A549 (cell line): ENCODE data around the gene CBY2. TPM values are rescaled to one million over a fixed set of nuclear protein-coding genes. Genes with fewer than 3 reads are reported as not detected.

Experiments
- ATAC-seq, 2 experiments: fragments of 200-7000 bp in 1 of 2; fragments of >200 bp in 1 of 2; cut with Nextera tagmentation in 1 of 2; cut with Tn5 transposase in 1 of 2; 3 replicates each; pipeline versions ENCODE4 v1.8.0 to v1.9.1; 2018 to 2020; ENCODE audit warnings: mild to moderate bottlenecking in 1 of 2, moderate library complexity in 1 of 2
- CTCF ChIA-PET: fragments of 300-600 bp; sonication (Branson Sonifier 250); formaldehyde crosslinking; extraction: SDS; loops from one replicate; lab custom pipeline; 2021; ENCODE audit warnings: antibody characterized with exemption, inconsistent platforms; lab: Yijun Ruan, JAX
- POLR2A ChIA-PET: fragments of 350-600 bp; formaldehyde crosslinking; extraction: SDS; loops from one replicate; lab custom pipeline; 2021; ENCODE audit warnings: antibody characterized with exemption, inconsistent platforms; lab: Yijun Ruan, JAX
- DNase-seq, 2 experiments: peaks; one replicate each; pipeline versions ENCODE4 v3.0.0 to v3.0.0-alpha.2; 2011 to 2016; ENCODE audit warnings: low read depth in 1 of 2, low spot score in 1 of 2
- FAIRE-seq: peaks from 2 replicates; lab custom pipeline; 2011; peaks lifted over from hg19 to GRCh38; lab: Jason Lieb, UNC
- H3K27ac ChIP-seq, 2 experiments: fragments of >200 bp; sonication (Bioruptor Twin); formaldehyde crosslinking; 3 replicates each; pipeline ENCODE4 v1.5.1; 2016 to 2017
- H3K4me1 ChIP-seq: fragments of >200 bp; sonication (Bioruptor Twin); formaldehyde crosslinking; 3 replicates; pipeline ENCODE4 v1.6.1; 2016
- H3K4me2 ChIP-seq: fragments of >200 bp; sonication (Bioruptor Twin); formaldehyde crosslinking; 3 replicates; pipeline ENCODE4 v1.6.1; 2016
- H3K4me3 ChIP-seq: fragments of >200 bp; sonication (Bioruptor Twin); formaldehyde crosslinking; 3 replicates; pipeline ENCODE4 v1.5.1; 2016
- H3K9me3 ChIP-seq: fragments of >200 bp; sonication (Bioruptor Twin); formaldehyde crosslinking; 3 replicates; pipeline ENCODE4 v1.6.1; 2016
- CBX2 ChIP-seq: fragments of 200-600 bp; sonication (generic); IDR thresholded peaks from 2 replicates; pipeline ENCODE4 v1.6.1; 2016; ENCODE audit warnings: low read depth, mild to moderate bottlenecking, borderline replicate concordance
- CBX8 ChIP-seq: fragments of 200-600 bp; sonication (generic); IDR thresholded peaks from 2 replicates; pipeline ENCODE4 v1.6.1; 2016
- EHF ChIP-seq: fragments of 250-450 bp; sonication (Bioruptor Pico); IDR thresholded peaks from 2 replicates; pipeline ENCODE4 v1.5.0; 2020; ENCODE audit warnings: mild to moderate bottlenecking
- ESRRA ChIP-seq: fragments of 150-350 bp; IDR thresholded peaks from 2 replicates; pipeline ENCODE4 v1.6.1; 2014; ENCODE audit warnings: mild to moderate bottlenecking, low read length, borderline replicate concordance
- HOXB5 ChIP-seq: fragments of 250-450 bp; sonication (Bioruptor Pico); IDR thresholded peaks from 2 replicates; pipeline ENCODE4 v1.5.0; 2020; ENCODE audit warnings: mild to moderate bottlenecking, moderate library complexity
- KDM5A ChIP-seq: fragments of 200-600 bp; sonication (generic); IDR thresholded peaks from 2 replicates; pipeline ENCODE4 v1.6.1; 2016; ENCODE audit warnings: antibody characterized with exemption, mild to moderate bottlenecking
- MAFK ChIP-seq: fragments of 450-650 bp; IDR thresholded peaks from 2 replicates; pipeline ENCODE4 v1.6.1; 2014; ENCODE audit not compliant: partially characterized antibody
- NPAS2 ChIP-seq: fragments of 250-450 bp; sonication (Bioruptor Pico); IDR thresholded peaks from 2 replicates; pipeline ENCODE4 v1.8.0; 2022; ENCODE audit warnings: mild to moderate bottlenecking, moderate library complexity, borderline replicate concordance
- RAD21 ChIP-seq, 2 experiments: fragments of >200 bp in 1 of 2; sonication (Bioruptor Twin) in 1 of 2; formaldehyde crosslinking in 1 of 2; IDR thresholded peaks in 1 of 2; conservative IDR thresholded peaks in 1 of 2; 2 replicates in 1 of 2; 3 replicates in 1 of 2; pipeline ENCODE4 v1.6.1; 2012 to 2018; ENCODE audit warnings: inconsistent platforms in 1 of 2
- RFX5 ChIP-seq: fragments of 450-650 bp; IDR thresholded peaks from 2 replicates; pipeline ENCODE4 v1.7.1; 2014; ENCODE audit warnings: antibody characterized with exemption, mild to moderate bottlenecking, moderate library complexity
- RNF2 ChIP-seq: fragments of 200-600 bp; sonication (generic); IDR thresholded peaks from 2 replicates; pipeline ENCODE4 v1.6.1; 2016; ENCODE audit warnings: low read depth, mild to moderate bottlenecking, antibody characterized with exemption, moderate library complexity, borderline replicate concordance
- SREBF2 ChIP-seq: fragments of 450-650 bp; IDR thresholded peaks from 2 replicates; pipeline ENCODE4 v1.6.1; 2014; ENCODE audit warnings: mild to moderate bottlenecking, moderate library complexity
- ZC3H11A ChIP-seq: fragments of 450-650 bp; IDR thresholded peaks from 2 replicates; pipeline ENCODE4 v1.6.1; 2014; ENCODE audit warnings: antibody characterized with exemption, mild to moderate bottlenecking
- ZSCAN20 ChIP-seq: fragments of 250-450 bp; sonication (Bioruptor Pico); IDR thresholded peaks from 2 replicates; pipeline ENCODE4 v1.8.0; 2022; ENCODE audit warnings: mild to moderate bottlenecking, moderate library complexity
- WGBS: methylation state at CpG from one replicate; pipeline ENCODE4 v1.1.6; 2017; ENCODE audit errors: missing lambda C conversion rate; 5-methylcytosine and 5-hydroxymethylcytosine counted together
- polyA plus RNA-seq, 4 experiments: library from polyadenylated mRNA; depleted of rRNA in 3 of 4; stranded (reverse); fragments of >200 nt; fragmentation: RNase III in 1 of 4; extraction: RNeasy Plus Mini Kit Qiagen cat#74134 plus additional on column Dnase treatment in 1 of 4; gene quantifications; 2 replicates in 3 of 4; 3 replicates in 1 of 4; pipeline ENCODE4 v1.2.3, GENCODE V29; 2011 to 2017
- TF ChIP-seq, protein P1 (sequence below): IDR thresholded peaks from 2 replicates; pipeline ENCODE4 v1.6.1; 2012
- TF ChIP-seq, protein P2 (sequence below): fragments of >200 bp; sonication (Bioruptor Twin); formaldehyde crosslinking; IDR thresholded peaks from 3 replicates; pipeline ENCODE4 v1.5.1; 2016
- TF ChIP-seq, protein P3 (sequence below): fragments of >200 bp; sonication (Bioruptor Twin); formaldehyde crosslinking; IDR thresholded peaks from 3 replicates; pipeline ENCODE4 v1.6.1; 2016
- TF ChIP-seq, protein P4 (sequence below): fragments of 200-600 bp; sonication (generic); IDR thresholded peaks from 2 replicates; pipeline ENCODE4 v1.6.1; 2016; ENCODE audit warnings: antibody characterized with exemption, mild to moderate bottlenecking, moderate library complexity
- TF ChIP-seq, protein P5 (sequence below): fragments of 250-450 bp; sonication (Bioruptor Pico); IDR thresholded peaks from 2 replicates; pipeline ENCODE4 v1.5.0; 2021; ENCODE audit warnings: mild to moderate bottlenecking, moderate library complexity, borderline replicate concordance

CBY2 gene
- polyA plus RNA-seq, 2 of the 4 experiments (the other 2 are of a cell fraction): 0.28 TPM; not detected in 1

DNA sequence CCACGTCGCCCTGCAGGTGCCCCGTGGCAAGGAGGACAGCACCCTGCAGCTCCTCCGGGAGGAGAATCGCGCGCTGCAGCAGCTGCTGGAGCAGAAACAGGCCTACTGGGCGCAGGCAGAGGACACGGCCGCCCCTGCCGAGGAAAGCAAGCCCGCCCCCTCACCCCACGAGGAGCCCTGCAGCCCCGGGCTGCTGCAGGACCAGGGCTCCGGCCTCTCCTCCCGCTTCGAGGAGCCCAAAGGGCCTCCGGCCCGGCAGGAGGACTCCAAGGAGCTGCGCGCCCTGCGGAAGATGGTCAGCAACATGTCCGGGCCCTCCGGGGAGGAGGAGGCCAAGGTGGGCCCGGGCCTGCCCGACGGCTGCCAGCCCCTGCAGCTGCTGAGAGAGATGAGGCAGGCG lies 11.6 kb downstream of the CBY2 start:
- H3K4me3 ChIP-seq: no peak overlapping the region
- H3K9me3 ChIP-seq: no peaks in the 10 kb centered on the region
- POLR2A ChIA-PET: no interaction called here
- WGBS: 50% methylated on average over 17 of the region's 28 CpGs
- CTCF ChIA-PET: no interaction called here
- H3K4me2 ChIP-seq: no peak overlapping the region
- TF ChIP-seq, protein P1, sequence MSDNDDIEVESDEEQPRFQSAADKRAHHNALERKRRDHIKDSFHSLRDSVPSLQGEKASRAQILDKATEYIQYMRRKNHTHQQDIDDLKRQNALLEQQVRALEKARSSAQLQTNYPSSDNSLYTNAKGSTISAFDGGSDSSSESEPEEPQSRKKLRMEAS: no peak
- TF ChIP-seq KDM5A (no peak), ZC3H11A (no peak), RNF2 (no peak), CBX8 (no peak)
- no peaks in the 10 kb centered on the region for H3K4me1 ChIP-seq
- no peak for ATAC-seq
- FAIRE-seq: no peak
- no peak for DNase-seq
- no peak overlapping the region for H3K27ac ChIP-seq

DNA sequence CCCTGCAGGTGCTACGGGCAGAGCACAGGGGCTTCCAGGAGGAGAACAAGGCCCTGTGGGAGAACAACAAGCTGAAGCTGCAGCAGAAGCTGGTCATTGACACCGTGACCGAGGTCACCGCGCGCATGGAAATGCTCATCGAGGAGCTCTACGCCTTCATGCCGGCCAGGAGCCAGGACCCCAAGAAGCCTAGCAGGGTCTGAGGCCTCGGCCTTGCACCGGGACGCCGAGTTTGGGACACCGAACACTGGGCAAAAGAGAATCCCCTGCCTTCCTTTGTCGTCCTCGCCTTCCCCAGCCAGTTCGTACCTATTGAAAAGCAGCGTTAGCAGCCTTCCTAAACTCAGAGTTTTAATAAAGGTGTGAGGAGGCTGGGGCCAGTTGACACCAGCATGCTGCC lies 12.1 kb downstream of the CBY2 start:
- no peak overlapping the region for H3K4me3 ChIP-seq
- ChIA-PET CTCF (no interaction called here), POLR2A (no interaction called here)
- DNase-seq (no peak), ATAC-seq (no peak), FAIRE-seq (no peak)
- H3K9me3 ChIP-seq: no peaks in the 10 kb centered on the region
- TF ChIP-seq, protein P2, sequence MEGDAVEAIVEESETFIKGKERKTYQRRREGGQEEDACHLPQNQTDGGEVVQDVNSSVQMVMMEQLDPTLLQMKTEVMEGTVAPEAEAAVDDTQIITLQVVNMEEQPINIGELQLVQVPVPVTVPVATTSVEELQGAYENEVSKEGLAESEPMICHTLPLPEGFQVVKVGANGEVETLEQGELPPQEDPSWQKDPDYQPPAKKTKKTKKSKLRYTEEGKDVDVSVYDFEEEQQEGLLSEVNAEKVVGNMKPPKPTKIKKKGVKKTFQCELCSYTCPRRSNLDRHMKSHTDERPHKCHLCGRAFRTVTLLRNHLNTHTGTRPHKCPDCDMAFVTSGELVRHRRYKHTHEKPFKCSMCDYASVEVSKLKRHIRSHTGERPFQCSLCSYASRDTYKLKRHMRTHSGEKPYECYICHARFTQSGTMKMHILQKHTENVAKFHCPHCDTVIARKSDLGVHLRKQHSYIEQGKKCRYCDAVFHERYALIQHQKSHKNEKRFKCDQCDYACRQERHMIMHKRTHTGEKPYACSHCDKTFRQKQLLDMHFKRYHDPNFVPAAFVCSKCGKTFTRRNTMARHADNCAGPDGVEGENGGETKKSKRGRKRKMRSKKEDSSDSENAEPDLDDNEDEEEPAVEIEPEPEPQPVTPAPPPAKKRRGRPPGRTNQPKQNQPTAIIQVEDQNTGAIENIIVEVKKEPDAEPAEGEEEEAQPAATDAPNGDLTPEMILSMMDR: no peak
- TF ChIP-seq RFX5 (no peak), ZSCAN20 (CRISPR knock-in tag) (no peak), ESRRA (no peak), MAFK (no peak)
- TF ChIP-seq, protein P3, sequence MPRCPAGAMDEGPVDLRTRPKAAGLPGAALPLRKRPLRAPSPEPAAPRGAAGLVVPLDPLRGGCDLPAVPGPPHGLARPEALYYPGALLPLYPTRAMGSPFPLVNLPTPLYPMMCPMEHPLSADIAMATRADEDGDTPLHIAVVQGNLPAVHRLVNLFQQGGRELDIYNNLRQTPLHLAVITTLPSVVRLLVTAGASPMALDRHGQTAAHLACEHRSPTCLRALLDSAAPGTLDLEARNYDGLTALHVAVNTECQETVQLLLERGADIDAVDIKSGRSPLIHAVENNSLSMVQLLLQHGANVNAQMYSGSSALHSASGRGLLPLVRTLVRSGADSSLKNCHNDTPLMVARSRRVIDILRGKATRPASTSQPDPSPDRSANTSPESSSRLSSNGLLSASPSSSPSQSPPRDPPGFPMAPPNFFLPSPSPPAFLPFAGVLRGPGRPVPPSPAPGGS: no peak
- TF ChIP-seq, protein P4, sequence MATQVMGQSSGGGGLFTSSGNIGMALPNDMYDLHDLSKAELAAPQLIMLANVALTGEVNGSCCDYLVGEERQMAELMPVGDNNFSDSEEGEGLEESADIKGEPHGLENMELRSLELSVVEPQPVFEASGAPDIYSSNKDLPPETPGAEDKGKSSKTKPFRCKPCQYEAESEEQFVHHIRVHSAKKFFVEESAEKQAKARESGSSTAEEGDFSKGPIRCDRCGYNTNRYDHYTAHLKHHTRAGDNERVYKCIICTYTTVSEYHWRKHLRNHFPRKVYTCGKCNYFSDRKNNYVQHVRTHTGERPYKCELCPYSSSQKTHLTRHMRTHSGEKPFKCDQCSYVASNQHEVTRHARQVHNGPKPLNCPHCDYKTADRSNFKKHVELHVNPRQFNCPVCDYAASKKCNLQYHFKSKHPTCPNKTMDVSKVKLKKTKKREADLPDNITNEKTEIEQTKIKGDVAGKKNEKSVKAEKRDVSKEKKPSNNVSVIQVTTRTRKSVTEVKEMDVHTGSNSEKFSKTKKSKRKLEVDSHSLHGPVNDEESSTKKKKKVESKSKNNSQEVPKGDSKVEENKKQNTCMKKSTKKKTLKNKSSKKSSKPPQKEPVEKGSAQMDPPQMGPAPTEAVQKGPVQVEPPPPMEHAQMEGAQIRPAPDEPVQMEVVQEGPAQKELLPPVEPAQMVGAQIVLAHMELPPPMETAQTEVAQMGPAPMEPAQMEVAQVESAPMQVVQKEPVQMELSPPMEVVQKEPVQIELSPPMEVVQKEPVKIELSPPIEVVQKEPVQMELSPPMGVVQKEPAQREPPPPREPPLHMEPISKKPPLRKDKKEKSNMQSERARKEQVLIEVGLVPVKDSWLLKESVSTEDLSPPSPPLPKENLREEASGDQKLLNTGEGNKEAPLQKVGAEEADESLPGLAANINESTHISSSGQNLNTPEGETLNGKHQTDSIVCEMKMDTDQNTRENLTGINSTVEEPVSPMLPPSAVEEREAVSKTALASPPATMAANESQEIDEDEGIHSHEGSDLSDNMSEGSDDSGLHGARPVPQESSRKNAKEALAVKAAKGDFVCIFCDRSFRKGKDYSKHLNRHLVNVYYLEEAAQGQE: no peak
- H3K4me1 ChIP-seq: no peaks in the 10 kb centered on the region
- WGBS: 71% methylated on average over 9 of the region's 18 CpGs
- H3K27ac ChIP-seq: no peak overlapping the region
- no peak overlapping the region for H3K4me2 ChIP-seq

DNA sequence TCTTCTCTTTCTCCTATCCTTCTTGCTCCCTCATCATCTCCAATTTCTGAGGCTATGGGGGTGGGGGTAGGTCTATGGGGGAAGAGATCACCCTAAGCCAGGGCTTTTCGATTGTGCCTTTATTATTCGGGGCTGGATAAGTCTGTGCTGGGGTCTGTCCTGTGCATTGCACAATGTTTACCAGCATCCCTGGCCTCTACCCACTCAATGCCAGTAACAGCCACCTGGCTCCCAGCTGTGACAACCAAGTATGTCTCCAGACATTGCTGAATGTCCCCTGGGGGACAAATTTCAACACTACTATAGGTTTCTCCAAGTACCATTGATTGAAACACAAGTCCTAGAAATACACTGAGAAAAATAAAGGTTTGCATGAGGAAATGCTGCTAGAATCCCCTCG lies 13.2 kb downstream of the CBY2 start:
- Histone ChIP-seq H3K9me3 (no peaks in the 10 kb centered on the region), H3K27ac (no peak overlapping the region), H3K4me1 (no peaks in the 10 kb centered on the region), H3K4me3 (no peak overlapping the region), H3K4me2 (no peak overlapping the region)
- ChIA-PET POLR2A (no interaction called here), CTCF (no interaction called here)
- FAIRE-seq (no peak), DNase-seq (no peak), ATAC-seq (no peak)
- WGBS: 17% methylated on average over 3 of the region's 3 CpGs
- TF ChIP-seq KDM5A (no peak), CBX2 (no peak), HOXB5 (CRISPR knock-in tag) (no peak), ZC3H11A (no peak), SREBF2 (no peak), RNF2 (no peak), RAD21 (conservative IDR thresholded peaks at IDR 0.05 in 1 of 2, IDR thresholded peaks at IDR 0.05 in 1 of 2) (no peak), EHF (CRISPR knock-in tag) (no peak), NPAS2 (no peak)
- TF ChIP-seq, protein P3: no peak
- TF ChIP-seq, protein P1: no peak
- TF ChIP-seq, protein P5, sequence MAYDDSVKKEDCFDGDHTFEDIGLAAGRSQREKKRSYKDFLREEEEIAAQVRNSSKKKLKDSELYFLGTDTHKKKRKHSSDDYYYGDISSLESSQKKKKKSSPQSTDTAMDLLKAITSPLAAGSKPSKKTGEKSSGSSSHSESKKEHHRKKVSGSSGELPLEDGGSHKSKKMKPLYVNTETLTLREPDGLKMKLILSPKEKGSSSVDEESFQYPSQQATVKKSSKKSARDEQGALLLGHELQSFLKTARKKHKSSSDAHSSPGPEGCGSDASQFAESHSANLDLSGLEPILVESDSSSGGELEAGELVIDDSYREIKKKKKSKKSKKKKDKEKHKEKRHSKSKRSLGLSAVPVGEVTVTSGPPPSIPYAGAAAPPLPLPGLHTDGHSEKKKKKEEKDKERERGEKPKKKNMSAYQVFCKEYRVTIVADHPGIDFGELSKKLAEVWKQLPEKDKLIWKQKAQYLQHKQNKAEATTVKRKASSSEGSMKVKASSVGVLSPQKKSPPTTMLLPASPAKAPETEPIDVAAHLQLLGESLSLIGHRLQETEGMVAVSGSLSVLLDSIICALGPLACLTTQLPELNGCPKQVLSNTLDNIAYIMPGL (CRISPR knock-in tag): no peak
